ENCODE data around the gene CATSPERZ. TPM values are rescaled to one million over a fixed set of nuclear protein-coding genes. Genes with fewer than 3 reads are reported as not detected.
A peak's percentile ranks its signal among the peaks of the same experiment; 100 is the strongest.

CATSPERZ gene
- total RNA-seq (under 1 TPM in 1 of 5 donors, not detected in 4; 0.40 TPM), total RNA-seq (0 to 0.09 (median 0) reads per million in 29 experiments)
- 0.55 TPM for total RNA-seq (2013)

- H3K4me3 ChIP-seq (ENCODE audit: control insufficient read depth in 1 of 2, extremely low read depth in 1 of 2, low read length in 1 of 2): peak within 1 kb of the TSS; percentile 13 to 54
Observed at GRCh38 chr11:64299847-64300648, at the start of gene CATSPERZ. Gene CATSPERZ (plus strand): TSS chr11:64300358. CDS start chr11:64300411, 53 bp downstream.

GRCh38 chr11:64250415-64251015 is 49.6 kb upstream of the CATSPERZ start:
- ChIA-PET POLR2A (no interaction called here), CTCF (interaction anchor here in 1 of 2 donors (0.9 to 2.0 kb wide), 3 partner anchors 51 to 54 kb away, joined by 4 to 7 read pairs (median 6); no protein-coding TSS in a partner anchor)
- Histone ChIP-seq H3K9me3 (no peaks in the 10 kb centered on the region), H3K27me3 (replicated peaks in 1 of 2; ENCODE audit: control insufficient read depth in 2 of 2, extremely low read depth in 1 of 2, insufficient read depth in 2 of 2, low read length in 1 of 2) (peaks cover 0 to 17% of the 10 kb centered on the region in 2 experiments), H3K4me3 (ENCODE audit: control insufficient read depth in 1 of 2, extremely low read depth in 1 of 2, low read length in 1 of 2) (peak overlapping the region; percentile 39 to 55), H3K27ac (ENCODE audit: low read length) (no peak overlapping the region), H3K36me3 (ENCODE audit: control insufficient read depth in 2 of 2, extremely low read depth in 1 of 2, insufficient read depth in 1 of 2, low read length in 1 of 2) (no peaks in the 10 kb centered on the region), H3K4me1 (ENCODE audit: control insufficient read depth in 1 of 2, extremely low read depth in 1 of 2, insufficient read depth in 2 of 2, low read length in 2 of 2) (peaks cover 8 to 50% of the 10 kb centered on the region in 2 experiments)
- Mint-ChIP-seq H3K36me3 (no peaks in the 10 kb centered on the region), H3K9me3 (no peaks in the 10 kb centered on the region), H3K4me3 (peak overlapping the region; percentile 78 to 89 (median 83)), H3K4me1 (peaks cover 24 to 27% (median 24%) of the 10 kb centered on the region in 3 donors), H3K27ac (no peak overlapping the region), H3K27me3 (no peaks in the 10 kb centered on the region)
- ATAC-seq (replicated peaks in 1 of 4): no peak
- DNase-seq: no peak
- 7% methylated on average over 9 of the region's 13 CpGs for WGBS (ENCODE audit: insufficient coverage)

More at GRCh38 chr11:64299847-64300648, at the start of gene CATSPERZ:
- H3K4me1 ChIP-seq (ENCODE audit: control insufficient read depth in 1 of 2, extremely low read depth in 1 of 2, insufficient read depth in 2 of 2, low read length in 2 of 2): peaks cover 11 to 56% of the 10 kb centered on the region in 2 experiments
- no peak within 1 kb of the TSS for H3K27ac ChIP-seq (ENCODE audit: low read length)
- Mint-ChIP-seq H3K9me3 (no peaks in the 10 kb centered on the region), H3K27ac (peak within 1 kb of the TSS in 1 of 2 donors; percentile 27), H3K27me3 (peaks cover 37 to 64% of the 10 kb centered on the region in 2 donors), H3K4me3 (peak within 1 kb of the TSS; percentile 46 to 78 (median 72)), H3K4me1 (peaks cover 30 to 39% (median 34%) of the 10 kb centered on the region in 3 donors), H3K36me3 (no peaks in the 10 kb centered on the region)
- 2% methylated on average over 34 of the region's 54 CpGs for WGBS (ENCODE audit: insufficient coverage)
- H3K27me3 ChIP-seq (replicated peaks in 1 of 2; ENCODE audit: control insufficient read depth in 2 of 2, extremely low read depth in 1 of 2, insufficient read depth in 2 of 2, low read length in 1 of 2): peaks cover 17 to 88% of the 10 kb centered on the region in 2 experiments
- no peaks in the 10 kb centered on the region for H3K36me3 ChIP-seq (ENCODE audit: control insufficient read depth in 2 of 2, extremely low read depth in 1 of 2, insufficient read depth in 1 of 2, low read length in 1 of 2)
- H3K9me3 ChIP-seq: no peaks in the 10 kb centered on the region
- CTCF ChIA-PET: interaction anchor here (1.9 to 5.8 kb wide), 4 partner anchors 14 to 94 kb away, joined by 4 to 122 read pairs (median 18); partner anchors contain the start of genes BAD (in 1 of the 2), FERMT3 (in 1 of the 2), GPR137 (in 1 of the 2) and PRDX5 (in 1 of the 2)
- POLR2A ChIA-PET: no interaction called here
- ATAC-seq (replicated peaks in 1 of 4): no peak
- peak in 10 of 35 experiments; percentile 10 to 53 (median 29) for DNase-seq

- POLR2A ChIA-PET: no interaction called here
- H3K4me3 Mint-ChIP-seq: peak within 1 kb of the TSS; percentile 79 to 89 (median 83)
- 0% methylated on average over 59 of the region's 75 CpGs for WGBS (ENCODE audit: insufficient coverage)
- H3K4me3 ChIP-seq (ENCODE audit: control insufficient read depth in 1 of 2, extremely low read depth in 1 of 2, low read length in 1 of 2): peak within 1 kb of the TSS; percentile 70 to 81
- H3K27me3 Mint-ChIP-seq: no peaks in the 10 kb centered on the region
- DNase-seq: peak in 26 of 35 experiments; percentile 27 to 75 (median 52)
- no peaks in the 10 kb centered on the region for H3K9me3 Mint-ChIP-seq
- H3K27ac ChIP-seq (ENCODE audit: low read length): no peak within 1 kb of the TSS
- H3K27me3 ChIP-seq (replicated peaks in 1 of 2; ENCODE audit: control insufficient read depth in 2 of 2, extremely low read depth in 1 of 2, insufficient read depth in 2 of 2, low read length in 1 of 2): peaks cover 0 to 17% of the 10 kb centered on the region in 2 experiments
- H3K4me1 ChIP-seq (ENCODE audit: control insufficient read depth in 1 of 2, extremely low read depth in 1 of 2, insufficient read depth in 2 of 2, low read length in 2 of 2): peaks cover 8 to 43% of the 10 kb centered on the region in 2 experiments
- H3K4me1 Mint-ChIP-seq: peaks cover 18 to 24% (median 20%) of the 10 kb centered on the region in 3 donors
- H3K27ac Mint-ChIP-seq: peak within 1 kb of the TSS; percentile 39 to 48
- CTCF ChIA-PET: interaction anchor here (0.6 to 2.0 kb wide), 4 partner anchors 47 to 53 kb away, joined by 4 to 7 read pairs (median 6); no protein-coding TSS in a partner anchor
- no peaks in the 10 kb centered on the region for H3K36me3 Mint-ChIP-seq
- H3K36me3 ChIP-seq (ENCODE audit: control insufficient read depth in 2 of 2, extremely low read depth in 1 of 2, insufficient read depth in 1 of 2, low read length in 1 of 2): peaks cover 0 to 2% of the 10 kb centered on the region in 2 donors
- peak; percentile 59 to 73 (median 62) for ATAC-seq (replicated peaks in 1 of 4)
- H3K9me3 ChIP-seq: no peaks in the 10 kb centered on the region
Observed at GRCh38 chr11:64251016-64251752, 49.0 kb upstream of the CATSPERZ start, which contains the start of gene PLCB3. Gene PLCB3 (plus strand): TSS chr11:64251530. CDS start chr11:64251650, 120 bp downstream.

GRCh38 chr11:64251753-64252002 is 48.5 kb upstream of the CATSPERZ start:
- Mint-ChIP-seq H3K27ac (peak overlapping the region in 1 of 2 donors; percentile 39), H3K27me3 (no peaks in the 10 kb centered on the region), H3K4me1 (peaks cover 18 to 24% (median 20%) of the 10 kb centered on the region in 3 donors), H3K36me3 (no peaks in the 10 kb centered on the region), H3K4me3 (peak overlapping the region; percentile 79 to 89 (median 83)), H3K9me3 (no peaks in the 10 kb centered on the region)
- POLR2A ChIA-PET: no interaction called here
- ATAC-seq (replicated peaks in 1 of 4) (peak in 1 of 4 experiments; percentile 1), DNase-seq (no peak)
- Histone ChIP-seq H3K27me3 (replicated peaks in 1 of 2; ENCODE audit: control insufficient read depth in 2 of 2, extremely low read depth in 1 of 2, insufficient read depth in 2 of 2, low read length in 1 of 2) (peaks cover 0 to 17% of the 10 kb centered on the region in 2 experiments), H3K4me3 (ENCODE audit: control insufficient read depth in 1 of 2, extremely low read depth in 1 of 2, low read length in 1 of 2) (peak overlapping the region; percentile 70 to 81), H3K36me3 (ENCODE audit: control insufficient read depth in 2 of 2, extremely low read depth in 1 of 2, insufficient read depth in 1 of 2, low read length in 1 of 2) (peaks cover 2 to 5% of the 10 kb centered on the region in 2 donors), H3K4me1 (ENCODE audit: control insufficient read depth in 1 of 2, extremely low read depth in 1 of 2, insufficient read depth in 2 of 2, low read length in 2 of 2) (peaks cover 8 to 41% of the 10 kb centered on the region in 2 experiments), H3K27ac (ENCODE audit: low read length) (no peak overlapping the region), H3K9me3 (no peaks in the 10 kb centered on the region)
- 2% methylated on average over 18 of the region's 18 CpGs for WGBS (ENCODE audit: insufficient coverage)
- CTCF ChIA-PET: interaction anchor here in 1 of 2 donors (1.0 to 1.2 kb wide), 2 partner anchors 47 to 50 kb away, joined by 4 to 6 read pairs; no protein-coding TSS in a partner anchor

GRCh38 chr11:64252003-64252872 is 47.9 kb upstream of the CATSPERZ start:
- Histone ChIP-seq H3K9me3 (no peaks in the 10 kb centered on the region), H3K4me3 (ENCODE audit: control insufficient read depth in 1 of 2, extremely low read depth in 1 of 2, low read length in 1 of 2) (peak overlapping the region; percentile 70 to 81), H3K36me3 (ENCODE audit: control insufficient read depth in 2 of 2, extremely low read depth in 1 of 2, insufficient read depth in 1 of 2, low read length in 1 of 2) (peaks cover 2 to 6% of the 10 kb centered on the region in 2 donors), H3K4me1 (ENCODE audit: control insufficient read depth in 1 of 2, extremely low read depth in 1 of 2, insufficient read depth in 2 of 2, low read length in 2 of 2) (peaks cover 6 to 36% of the 10 kb centered on the region in 2 experiments), H3K27me3 (replicated peaks in 1 of 2; ENCODE audit: control insufficient read depth in 2 of 2, extremely low read depth in 1 of 2, insufficient read depth in 2 of 2, low read length in 1 of 2) (peaks cover 0 to 17% of the 10 kb centered on the region in 2 experiments), H3K27ac (ENCODE audit: low read length) (no peak overlapping the region)
- Mint-ChIP-seq H3K4me3 (peak overlapping the region; percentile 79 to 89 (median 83)), H3K9me3 (no peaks in the 10 kb centered on the region), H3K27me3 (no peaks in the 10 kb centered on the region), H3K36me3 (no peaks in the 10 kb centered on the region), H3K27ac (peak overlapping the region in 1 of 2 donors; percentile 39), H3K4me1 (peaks cover 14 to 23% (median 20%) of the 10 kb centered on the region in 3 donors)
- peak in 3 of 35 experiments; percentile 20 to 44 (median 26) for DNase-seq
- ATAC-seq (replicated peaks in 1 of 4): no peak
- CTCF ChIA-PET: interaction anchor here in 1 of 2 donors (1.2 kb wide), 1 partner anchor 48 kb away, joined by 4 read pairs; no protein-coding TSS in a partner anchor
- 27% methylated on average over 8 of the region's 23 CpGs for WGBS (ENCODE audit: insufficient coverage)
- POLR2A ChIA-PET: interaction anchor here in 1 of 2 donors (0.7 kb wide), 1 partner anchor 1522 kb away, joined by 9 read pairs; no protein-coding TSS in a partner anchor
